ENCODE data around the gene EPHA10.

EPHA10 gene

DNA sequence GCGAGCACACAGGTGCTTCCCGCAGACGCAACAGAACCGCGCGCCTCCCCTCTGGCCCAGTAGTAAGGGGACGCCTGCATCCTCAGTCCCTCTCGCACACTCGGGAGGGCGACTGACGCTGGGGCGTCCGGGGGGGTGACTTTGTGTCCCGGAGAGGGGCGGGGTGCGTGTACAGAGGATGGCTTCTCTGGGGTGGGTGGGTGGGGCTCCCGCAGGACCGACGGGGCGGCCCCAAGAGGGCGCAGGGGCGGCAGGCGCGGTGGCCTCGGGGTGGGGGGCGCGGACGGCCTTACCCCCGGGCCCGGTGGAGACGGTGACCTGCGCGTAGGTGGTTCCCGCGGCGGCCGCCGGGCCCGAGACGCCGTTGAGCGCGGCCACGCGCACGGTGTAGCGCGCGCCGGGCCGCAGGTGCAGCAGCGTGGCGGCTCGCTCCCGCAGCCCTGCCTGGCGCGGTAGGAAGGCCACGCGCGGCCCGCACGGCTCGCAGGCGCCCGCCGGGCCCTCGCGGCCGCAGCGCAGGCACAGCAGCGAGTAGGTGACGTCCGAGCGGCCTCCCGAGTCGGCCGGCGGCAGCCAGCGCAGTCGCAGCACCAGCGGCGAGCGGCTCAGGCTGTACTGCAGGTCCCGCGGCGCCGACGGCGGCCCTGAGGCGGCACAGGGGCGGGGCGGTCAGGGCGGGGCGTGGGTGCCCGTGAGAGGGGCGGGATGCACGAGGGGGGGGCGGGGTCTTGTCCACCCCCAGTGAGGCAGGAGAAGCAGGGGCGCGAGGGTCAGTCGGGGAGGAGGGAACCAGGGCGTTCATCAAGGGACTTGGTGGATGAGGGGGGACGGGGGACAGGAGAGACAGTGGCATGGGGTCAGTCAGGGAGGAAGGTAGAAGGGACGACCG lies 12.1 kb downstream of the EPHA10 start:
- Histone ChIP-seq H3K27ac (ENCODE audit: low read depth, low read length, poor library complexity, severe bottlenecking) (no peak overlapping the region), H3F3A (ENCODE audit: insufficient read depth, low read length) (no peaks in the 10 kb centered on the region), H3K9me2 (ENCODE audit: low read depth, low read length) (no peaks in the 10 kb centered on the region), H3K9me3 (ENCODE audit: low read length) (no peaks in the 10 kb centered on the region), H4K20me1 (ENCODE audit: insufficient read depth, low read length) (no peaks in the 10 kb centered on the region), H3K79me2 (ENCODE audit: insufficient read depth, low read length) (no peaks in the 10 kb centered on the region), H3K9ac (ENCODE audit: low read length) (no peak overlapping the region), H2AFZ (ENCODE audit: low read length) (no peak overlapping the region), H3K4me2 (ENCODE audit: low read length) (peak overlapping the region; percentile 26; the same call in 1 of the 2 replicates), H3K27me3 (ENCODE audit: insufficient read depth, low read length) (0 out of 2 replicates have a peak, but pooled peaks cover 5% of the 10 kb centered on the region), H3K36me3 (ENCODE audit: insufficient read depth, low read length) (no peaks in the 10 kb centered on the region), H3K4me3 (ENCODE audit: low read depth, low read length, poor library complexity, severe bottlenecking) (peak overlapping the region; percentile 30), H3K4me1 (ENCODE audit: insufficient read depth, low read length, severe bottlenecking) (no peaks in the 10 kb centered on the region)
- TF ChIP-seq, protein P1, sequence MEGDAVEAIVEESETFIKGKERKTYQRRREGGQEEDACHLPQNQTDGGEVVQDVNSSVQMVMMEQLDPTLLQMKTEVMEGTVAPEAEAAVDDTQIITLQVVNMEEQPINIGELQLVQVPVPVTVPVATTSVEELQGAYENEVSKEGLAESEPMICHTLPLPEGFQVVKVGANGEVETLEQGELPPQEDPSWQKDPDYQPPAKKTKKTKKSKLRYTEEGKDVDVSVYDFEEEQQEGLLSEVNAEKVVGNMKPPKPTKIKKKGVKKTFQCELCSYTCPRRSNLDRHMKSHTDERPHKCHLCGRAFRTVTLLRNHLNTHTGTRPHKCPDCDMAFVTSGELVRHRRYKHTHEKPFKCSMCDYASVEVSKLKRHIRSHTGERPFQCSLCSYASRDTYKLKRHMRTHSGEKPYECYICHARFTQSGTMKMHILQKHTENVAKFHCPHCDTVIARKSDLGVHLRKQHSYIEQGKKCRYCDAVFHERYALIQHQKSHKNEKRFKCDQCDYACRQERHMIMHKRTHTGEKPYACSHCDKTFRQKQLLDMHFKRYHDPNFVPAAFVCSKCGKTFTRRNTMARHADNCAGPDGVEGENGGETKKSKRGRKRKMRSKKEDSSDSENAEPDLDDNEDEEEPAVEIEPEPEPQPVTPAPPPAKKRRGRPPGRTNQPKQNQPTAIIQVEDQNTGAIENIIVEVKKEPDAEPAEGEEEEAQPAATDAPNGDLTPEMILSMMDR (IDR thresholded peaks at IDR 0.05; ENCODE audit: low read length), result no peak
- no peak for TF ChIP-seq EZH2 (IDR thresholded peaks at IDR 0.05; ENCODE audit: borderline replicate concordance, low read length)

DNA sequence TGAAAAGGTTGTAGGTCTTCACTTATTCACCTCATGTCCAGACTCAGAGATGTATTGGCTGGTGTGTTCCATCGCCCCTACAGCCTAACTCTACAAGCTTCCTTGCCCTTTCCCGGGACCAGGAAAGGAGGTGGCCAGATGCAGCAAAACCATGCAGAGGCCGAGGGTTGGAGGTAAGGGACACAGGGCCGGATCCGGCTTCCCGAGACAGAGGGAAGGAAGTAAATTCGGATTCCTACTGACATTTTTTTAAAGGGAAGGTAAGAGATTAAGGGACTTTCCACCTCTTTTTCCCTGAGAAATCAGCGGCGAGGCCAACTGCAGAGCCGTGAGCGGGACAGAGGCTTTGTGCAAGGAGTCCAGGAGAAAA lies 12.7 kb downstream of the EPHA10 start:
- Histone ChIP-seq H3K27me3 (ENCODE audit: insufficient read depth, low read length) (0 out of 2 replicates have a peak, but pooled peaks cover 5% of the 10 kb centered on the region), H3K4me3 (ENCODE audit: low read depth, low read length, poor library complexity, severe bottlenecking) (peak overlapping the region; percentile 30), H4K20me1 (ENCODE audit: insufficient read depth, low read length) (no peaks in the 10 kb centered on the region), H3K9me3 (ENCODE audit: low read length) (peaks cover under 1% of the 10 kb centered on the region; the same call in 1 of the 2 replicates), H2AFZ (ENCODE audit: low read length) (no peak overlapping the region), H3K79me2 (ENCODE audit: insufficient read depth, low read length) (no peaks in the 10 kb centered on the region), H3K27ac (ENCODE audit: low read depth, low read length, poor library complexity, severe bottlenecking) (no peak overlapping the region), H3F3A (ENCODE audit: insufficient read depth, low read length) (no peaks in the 10 kb centered on the region), H3K36me3 (ENCODE audit: insufficient read depth, low read length) (no peaks in the 10 kb centered on the region), H3K9me2 (ENCODE audit: low read depth, low read length) (no peaks in the 10 kb centered on the region), H3K9ac (ENCODE audit: low read length) (no peak overlapping the region), H3K4me1 (ENCODE audit: insufficient read depth, low read length, severe bottlenecking) (no peaks in the 10 kb centered on the region), H3K4me2 (ENCODE audit: low read length) (peak overlapping the region; percentile 26; the same call in 1 of the 2 replicates)
- TF ChIP-seq EZH2 (IDR thresholded peaks at IDR 0.05; ENCODE audit: borderline replicate concordance, low read length), result no peak
- TF ChIP-seq, protein P1 (IDR thresholded peaks at IDR 0.05; ENCODE audit: low read length), result no peak

DNA sequence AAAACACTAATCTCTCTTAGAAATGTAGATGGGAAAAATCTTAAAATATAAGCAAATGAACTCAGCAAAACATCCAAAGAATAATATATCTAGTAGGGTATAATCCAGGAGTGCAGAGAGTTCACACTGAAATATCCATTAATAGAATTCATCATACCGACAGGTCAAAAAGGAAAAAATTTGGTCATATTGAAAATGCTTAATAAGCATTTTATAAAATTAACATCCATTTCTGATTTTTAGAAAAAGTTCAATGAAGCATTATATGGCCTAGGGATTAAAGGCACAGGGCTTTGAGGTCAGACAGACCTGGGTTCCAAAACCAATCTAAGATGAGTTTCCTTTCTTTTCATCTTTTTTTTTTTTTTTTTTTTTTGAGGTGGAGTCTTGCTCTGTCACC lies 16.4 kb downstream of the EPHA10 start:
- Histone ChIP-seq H3K9me2 (ENCODE audit: low read depth, low read length) (no peaks in the 10 kb centered on the region), H3K4me2 (ENCODE audit: low read length) (no peak overlapping the region), H3K27me3 (ENCODE audit: insufficient read depth, low read length) (0 out of 2 replicates have a peak, but pooled peaks cover 4% of the 10 kb centered on the region), H3K9me3 (ENCODE audit: low read length) (peaks cover 4% of the 10 kb centered on the region), H3K4me3 (ENCODE audit: low read depth, low read length, poor library complexity, severe bottlenecking) (no peak overlapping the region), H3F3A (ENCODE audit: insufficient read depth, low read length) (no peaks in the 10 kb centered on the region), H3K36me3 (ENCODE audit: insufficient read depth, low read length) (no peaks in the 10 kb centered on the region), H3K9ac (ENCODE audit: low read length) (no peak overlapping the region), H3K27ac (ENCODE audit: low read depth, low read length, poor library complexity, severe bottlenecking) (no peak overlapping the region), H3K4me1 (ENCODE audit: insufficient read depth, low read length, severe bottlenecking) (no peaks in the 10 kb centered on the region), H3K79me2 (ENCODE audit: insufficient read depth, low read length) (no peaks in the 10 kb centered on the region), H2AFZ (ENCODE audit: low read length) (no peak overlapping the region), H4K20me1 (ENCODE audit: insufficient read depth, low read length) (no peaks in the 10 kb centered on the region)
- TF ChIP-seq EZH2 (IDR thresholded peaks at IDR 0.05; ENCODE audit: borderline replicate concordance, low read length), result no peak
- TF ChIP-seq, protein P1 (IDR thresholded peaks at IDR 0.05; ENCODE audit: low read length), result no peak
